GM12878 (cell line): ENCODE measurements around the gene SLF1.

Experiments
- BCL11A ChIP-seq: IDR thresholded peaks from 2 replicates; pipeline ENCODE4 v1.6.1; 2011; ENCODE audit warnings: low read depth, low read length
- CHD4 ChIP-seq: fragments of 200-600 bp; sonication (generic); IDR thresholded peaks from 2 replicates; pipeline ENCODE4 v1.6.1; 2016; ENCODE audit warnings: mild to moderate bottlenecking
- CTCF ChIP-seq, 3 experiments: IDR thresholded peaks in 2 of 3; conservative IDR thresholded peaks in 1 of 3; 2 replicates each; pipeline ENCODE4 v1.5.1; 2011; ENCODE audit warnings: low read depth in 3 of 3, low read length in 3 of 3, mild to moderate bottlenecking in 3 of 3, control low read depth in 2 of 3, moderate library complexity in 2 of 3, inconsistent platforms in 1 of 3, mixed read lengths in 1 of 3; ENCODE audit not compliant: control insufficient read depth in 2 of 3, insufficient read depth in 1 of 3; ENCODE audit errors: extremely low read depth in 1 of 3
- EZH2 ChIP-seq: IDR thresholded peaks from 2 replicates; pipeline ENCODE4 v1.6.1; 2012; ENCODE audit warnings: low read depth, mild to moderate bottlenecking, control low read depth, inconsistent platforms, low read length, borderline replicate concordance; ENCODE audit not compliant: control insufficient read depth
- FOS ChIP-seq: IDR thresholded peaks from 3 replicates; pipeline ENCODE4 v1.6.1; 2011; ENCODE audit warnings: borderline replicate concordance; ENCODE audit not compliant: insufficient read length; ENCODE audit errors: extremely low read depth
- IKZF1 ChIP-seq: fragments of 450-650 bp; conservative IDR thresholded peaks from 2 replicates; pipeline ENCODE4 v1.6.1; 2017; ENCODE audit warnings: antibody characterized with exemption, mild to moderate bottlenecking
- MXI1 ChIP-seq: fragments of 150-350 bp; IDR thresholded peaks from 2 replicates; pipeline ENCODE4 v1.6.1; 2011; ENCODE audit warnings: low read depth, mild to moderate bottlenecking, inconsistent platforms, low read length, improper control_type of control experiment
- POLR2A ChIP-seq: IDR thresholded peaks from 2 replicates; pipeline ENCODE4 v1.6.1; 2011; ENCODE audit warnings: low read depth, mild to moderate bottlenecking, low read length
- RELA ChIP-seq: fragments of 450-650 bp; IDR thresholded peaks from 2 replicates; pipeline ENCODE4 v1.8.0; 2014; ENCODE audit warnings: borderline replicate concordance; ENCODE audit not compliant: partially characterized antibody
- SPI1 ChIP-seq: IDR thresholded peaks from 2 replicates; pipeline ENCODE4 v1.6.1; 2011; ENCODE audit warnings: low read depth, mild to moderate bottlenecking, low read length, moderate library complexity, borderline replicate concordance; ENCODE audit not compliant: insufficient read depth
- YY1 ChIP-seq: IDR thresholded peaks from 2 replicates; pipeline ENCODE4 v1.6.1; 2011; ENCODE audit warnings: low read depth, mild to moderate bottlenecking, low read length

GRCh38 chr5:94740286-94740685 lies 121.8 kb downstream of the SLF1 start:
- no peak for TF ChIP-seq EZH2
- no peak for TF ChIP-seq BCL11A
- TF ChIP-seq FOS, result no peak
- no peak for TF ChIP-seq CHD4
- TF ChIP-seq SPI1, result no peak
- TF ChIP-seq YY1, result no peak
- TF ChIP-seq POLR2A, result no peak
- no peak for TF ChIP-seq CTCF (IDR thresholded peaks at IDR 0.05 in 2 of 3, conservative IDR thresholded peaks at IDR 0.05 in 1 of 3; ENCODE audit: control insufficient read depth in 2 of 3, extremely low read depth in 1 of 3, insufficient read depth in 1 of 3, low read depth in 3 of 3, low read length in 3 of 3)
- TF ChIP-seq RELA, result no peak
- TF ChIP-seq MXI1, result no peak
- no peak for TF ChIP-seq IKZF1
